ENCODE results near the gene TP73.
"Not testable (repeated sequence)": the region's sequence is repeated elsewhere in the genome, so short reads cannot be mapped to it uniquely, and the experiment has no call there.

Gene TP73

DNA sequence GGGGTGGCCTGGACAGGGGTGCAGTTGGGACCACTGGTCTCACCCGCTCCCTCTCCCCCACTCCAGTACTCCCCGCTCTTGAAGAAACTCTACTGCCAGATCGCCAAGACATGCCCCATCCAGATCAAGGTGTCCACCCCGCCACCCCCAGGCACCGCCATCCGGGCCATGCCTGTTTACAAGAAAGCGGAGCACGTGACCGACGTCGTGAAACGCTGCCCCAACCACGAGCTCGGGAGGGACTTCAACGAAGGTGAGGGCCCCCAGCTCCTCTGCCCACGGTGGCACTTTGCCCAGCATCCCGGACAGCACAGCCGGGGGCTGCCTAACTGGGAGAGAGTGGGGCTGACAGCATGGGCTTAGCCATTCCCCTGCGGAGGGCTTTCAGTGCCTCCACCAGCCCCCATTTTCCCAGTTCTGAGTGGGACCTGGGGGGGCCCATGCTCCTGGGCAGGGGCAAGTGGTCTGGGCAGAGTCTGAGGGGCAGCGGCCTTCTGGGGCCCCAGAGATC, 69.7 kb downstream of the TP73 start:
- TF ChIP-seq, protein P1, sequence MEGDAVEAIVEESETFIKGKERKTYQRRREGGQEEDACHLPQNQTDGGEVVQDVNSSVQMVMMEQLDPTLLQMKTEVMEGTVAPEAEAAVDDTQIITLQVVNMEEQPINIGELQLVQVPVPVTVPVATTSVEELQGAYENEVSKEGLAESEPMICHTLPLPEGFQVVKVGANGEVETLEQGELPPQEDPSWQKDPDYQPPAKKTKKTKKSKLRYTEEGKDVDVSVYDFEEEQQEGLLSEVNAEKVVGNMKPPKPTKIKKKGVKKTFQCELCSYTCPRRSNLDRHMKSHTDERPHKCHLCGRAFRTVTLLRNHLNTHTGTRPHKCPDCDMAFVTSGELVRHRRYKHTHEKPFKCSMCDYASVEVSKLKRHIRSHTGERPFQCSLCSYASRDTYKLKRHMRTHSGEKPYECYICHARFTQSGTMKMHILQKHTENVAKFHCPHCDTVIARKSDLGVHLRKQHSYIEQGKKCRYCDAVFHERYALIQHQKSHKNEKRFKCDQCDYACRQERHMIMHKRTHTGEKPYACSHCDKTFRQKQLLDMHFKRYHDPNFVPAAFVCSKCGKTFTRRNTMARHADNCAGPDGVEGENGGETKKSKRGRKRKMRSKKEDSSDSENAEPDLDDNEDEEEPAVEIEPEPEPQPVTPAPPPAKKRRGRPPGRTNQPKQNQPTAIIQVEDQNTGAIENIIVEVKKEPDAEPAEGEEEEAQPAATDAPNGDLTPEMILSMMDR (IDR thresholded peaks at IDR 0.05; ENCODE audit: low read depth, low read length) = no peak
- H3K4me3 ChIP-seq (ENCODE audit: low read depth, low read length) = no peak overlapping the region

DNA sequence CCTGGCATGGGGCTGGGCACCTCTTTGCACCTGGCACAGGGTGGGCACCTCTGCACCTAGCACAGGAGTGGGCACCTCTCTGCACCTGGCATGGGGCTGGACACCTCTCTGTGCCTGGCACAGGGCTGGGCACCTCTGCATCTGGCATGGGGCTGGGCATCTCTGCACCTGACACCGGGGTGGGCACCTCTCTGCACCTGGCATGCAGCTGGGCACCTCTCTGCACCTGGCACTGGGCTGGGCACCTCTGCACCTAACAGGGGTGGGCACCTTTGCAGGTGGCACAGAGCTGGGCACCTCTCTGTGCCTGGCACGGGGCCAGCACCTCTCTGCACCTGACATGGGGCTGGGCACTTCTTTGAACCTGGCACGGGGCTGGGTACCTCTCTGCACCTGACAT, 70.5 kb downstream of the TP73 start:
- TF ChIP-seq, protein P1 (IDR thresholded peaks at IDR 0.05; ENCODE audit: low read depth, low read length) = no peak
- H3K4me3 ChIP-seq (ENCODE audit: low read depth, low read length) = no peak overlapping the region

DNA sequence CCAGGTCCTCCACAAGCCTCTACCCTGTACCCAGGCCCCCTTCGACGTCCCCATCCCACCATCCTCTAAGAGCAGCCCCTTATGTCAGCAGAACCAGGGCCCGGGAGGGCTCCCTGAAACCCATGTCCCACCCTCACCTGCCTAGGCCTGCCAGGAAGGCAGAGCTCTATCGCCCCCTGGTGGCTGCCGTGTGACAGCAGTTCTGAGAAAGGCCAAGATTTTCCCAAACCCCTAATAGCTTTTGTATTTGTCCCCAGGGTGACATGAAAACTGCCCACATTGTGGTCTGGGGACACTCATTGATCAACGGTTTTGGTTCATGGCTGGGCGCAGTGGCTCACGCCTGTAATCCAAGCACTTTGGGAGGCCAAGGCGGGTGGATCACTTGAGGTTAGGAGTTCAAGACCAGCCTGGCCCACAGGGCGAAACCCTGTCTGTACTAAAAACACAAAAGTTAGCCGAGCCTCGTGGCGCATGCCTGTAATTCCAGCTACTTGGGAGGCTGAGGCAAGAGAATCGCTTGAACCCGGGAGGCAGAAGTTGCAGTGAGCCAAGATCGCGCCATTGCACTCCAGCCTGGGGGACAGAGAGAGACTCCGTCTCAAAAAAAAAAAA, 72.2 kb downstream of the TP73 start:
- H3K4me3 ChIP-seq (ENCODE audit: low read depth, low read length) = not testable (repeated sequence)
- TF ChIP-seq, protein P1 (IDR thresholded peaks at IDR 0.05; ENCODE audit: low read depth, low read length) = peak; percentile 96

DNA sequence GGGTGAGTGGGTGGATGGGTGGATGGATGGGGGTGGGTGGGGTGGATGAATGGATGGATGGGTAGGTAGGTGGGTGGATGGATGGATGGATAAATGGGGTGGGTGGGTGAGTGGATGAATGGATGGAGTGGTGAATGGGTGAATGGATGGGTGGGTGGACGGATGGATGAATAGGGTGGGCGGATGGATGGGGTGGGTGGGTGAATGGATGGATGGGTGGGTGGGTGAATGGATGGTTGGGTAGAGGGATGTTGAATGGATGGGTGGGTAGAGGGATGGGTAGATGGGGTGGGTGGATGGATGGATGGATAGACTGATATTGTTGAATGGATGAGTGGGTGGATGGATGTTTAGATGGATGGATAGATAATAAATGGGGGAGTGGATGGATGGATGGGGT, 73.0 kb downstream of the TP73 start:
- TF ChIP-seq, protein P1 (IDR thresholded peaks at IDR 0.05; ENCODE audit: low read depth, low read length) = no peak
- no peak overlapping the region for H3K4me3 ChIP-seq (ENCODE audit: low read depth, low read length)

DNA sequence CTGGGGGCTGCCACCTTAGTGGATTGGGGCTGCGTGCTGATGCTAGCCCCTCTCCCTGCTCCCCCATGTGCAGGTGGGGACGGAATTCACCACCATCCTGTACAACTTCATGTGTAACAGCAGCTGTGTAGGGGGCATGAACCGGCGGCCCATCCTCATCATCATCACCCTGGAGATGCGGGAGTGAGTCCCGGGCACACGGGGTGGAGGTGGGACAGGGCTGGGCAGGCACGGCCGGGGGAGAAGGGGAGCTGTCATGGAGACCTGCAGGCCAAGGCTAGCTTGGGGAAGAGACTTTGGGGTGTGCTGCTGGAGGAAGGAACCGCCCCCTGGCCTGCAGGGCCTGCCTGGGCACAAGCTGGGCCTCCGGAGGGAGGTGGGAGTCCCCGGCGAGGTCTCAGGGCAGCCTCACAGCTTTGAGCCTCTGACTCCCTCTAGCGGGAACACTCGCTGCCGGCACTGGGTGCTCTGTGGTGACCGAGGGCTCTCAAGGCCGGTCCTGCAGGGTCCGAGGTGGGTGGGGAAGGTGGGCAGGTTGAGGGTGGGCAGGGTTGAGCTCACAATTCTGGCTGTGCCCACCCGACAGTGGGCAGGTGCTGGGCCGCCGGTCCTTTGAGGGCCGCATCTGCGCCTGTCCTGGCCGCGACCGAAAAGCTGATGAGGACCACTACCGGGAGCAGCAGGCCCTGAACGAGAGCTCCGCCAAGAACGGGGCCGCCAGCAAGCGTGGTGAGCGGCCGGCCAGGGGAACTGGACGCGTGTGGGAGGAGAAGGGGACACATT, 74.9 kb downstream of the TP73 start:
- no peak overlapping the region for H3K4me3 ChIP-seq (ENCODE audit: low read depth, low read length)
- TF ChIP-seq, protein P1 (IDR thresholded peaks at IDR 0.05; ENCODE audit: low read depth, low read length) = 0 out of 2 replicates have a peak, but pooled peaks have one; percentile 12

DNA sequence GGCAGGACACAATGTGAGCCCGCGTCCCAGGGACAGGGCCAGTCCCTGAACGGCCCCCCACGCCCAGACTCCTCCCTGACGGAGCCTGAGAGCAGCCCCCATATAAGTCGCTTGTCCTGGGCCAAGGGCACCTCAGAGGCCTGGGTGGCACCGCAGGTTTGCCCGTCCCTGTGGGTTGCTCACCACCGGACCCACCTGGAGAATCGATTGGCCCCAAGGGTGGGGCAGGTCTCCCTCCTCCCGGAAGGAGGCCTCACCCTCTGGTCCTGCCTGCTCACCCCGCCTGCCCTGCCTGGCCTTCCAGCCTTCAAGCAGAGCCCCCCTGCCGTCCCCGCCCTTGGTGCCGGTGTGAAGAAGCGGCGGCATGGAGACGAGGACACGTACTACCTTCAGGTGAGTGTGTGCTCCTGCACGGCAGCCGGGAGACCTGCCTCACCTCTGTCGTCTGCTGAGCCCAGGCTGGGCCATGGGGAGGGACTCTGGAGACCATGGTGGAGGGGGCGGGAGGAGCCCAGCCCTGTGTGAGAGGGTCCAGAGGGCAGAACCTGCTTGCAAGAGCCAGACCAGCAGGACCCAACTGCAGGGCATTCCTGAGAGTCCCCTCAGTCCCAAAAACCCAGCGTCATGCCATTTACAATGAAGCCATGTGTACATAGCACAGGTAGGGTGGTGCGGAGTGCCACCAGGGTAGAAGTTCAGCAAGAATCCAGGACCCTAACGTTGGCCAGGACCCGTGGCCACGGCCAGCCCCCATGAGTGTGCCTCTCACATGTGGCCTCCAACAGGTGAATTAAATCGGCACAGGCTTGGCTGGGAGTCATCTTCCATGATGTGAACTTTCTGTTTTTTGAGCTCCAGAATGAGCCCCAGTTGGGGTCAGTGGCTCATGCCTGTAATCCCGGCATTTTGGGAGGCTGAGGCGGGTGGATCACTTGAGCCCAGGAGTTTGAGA, 75.8 kb downstream of the TP73 start:
- H3K4me3 ChIP-seq (ENCODE audit: low read depth, low read length) = no peak overlapping the region
- TF ChIP-seq, protein P1 (IDR thresholded peaks at IDR 0.05; ENCODE audit: low read depth, low read length) = no peak

Data from WI38 (cell line).